HepG2 (cell line): ENCODE data around the gene SLC35F3. TPM values are rescaled to one million over a fixed set of nuclear protein-coding genes. Genes with fewer than 3 reads are reported as not detected.

Experiments
- ARNTL ChIP-seq: sonication (generic); formaldehyde crosslinking; IDR thresholded peaks from 2 replicates; pipeline ENCODE4 v1.4.0; 2020; ENCODE audit warnings: mild to moderate bottlenecking, missing genetic modification reagents
- ELF1 ChIP-seq: sonication (generic); formaldehyde crosslinking; IDR thresholded peaks from 2 replicates; pipeline ENCODE4 v1.4.0; 2020; ENCODE audit warnings: missing genetic modification reagents
- ELK4 ChIP-seq: sonication (generic); formaldehyde crosslinking; IDR thresholded peaks from 2 replicates; pipeline ENCODE4 v1.9.0; 2021; ENCODE audit warnings: missing genetic modification reagents, borderline replicate concordance
- IKZF5 ChIP-seq: IDR thresholded peaks from 2 replicates; pipeline ENCODE4 v1.6.1; 2018; ENCODE audit warnings: missing genetic modification reagents, mild to moderate bottlenecking, missing compliant biosample characterization
- NR0B2 ChIP-seq: sonication (generic); formaldehyde crosslinking; IDR thresholded peaks from 2 replicates; pipeline ENCODE4 v1.4.0; 2020; ENCODE audit warnings: mild to moderate bottlenecking, missing genetic modification reagents
- SMAD9 ChIP-seq: sonication (generic); formaldehyde crosslinking; IDR thresholded peaks from 2 replicates; pipeline ENCODE4 v1.5.1; 2020; ENCODE audit warnings: mild to moderate bottlenecking, missing genetic modification reagents
- STAT6 ChIP-seq: sonication (generic); formaldehyde crosslinking; IDR thresholded peaks from 2 replicates; pipeline ENCODE4 v1.4.0; 2020; ENCODE audit warnings: missing genetic modification reagents, mild to moderate bottlenecking, borderline replicate concordance
- TGIF2 ChIP-seq: IDR thresholded peaks from 2 replicates; pipeline ENCODE4 v1.6.1; 2016; ENCODE audit warnings: control low read depth, missing compliant biosample characterization
- ZBTB4 ChIP-seq: sonication (generic); formaldehyde crosslinking; IDR thresholded peaks from 2 replicates; pipeline ENCODE4 v1.4.0; 2020; ENCODE audit warnings: missing genetic modification reagents, mild to moderate bottlenecking, borderline replicate concordance
- ZFX ChIP-seq: sonication (generic); formaldehyde crosslinking; IDR thresholded peaks from 2 replicates; pipeline ENCODE4 v1.4.0; 2020; ENCODE audit warnings: mild to moderate bottlenecking, low read depth, missing genetic modification reagents, moderate library complexity
- ZFY ChIP-seq: sonication (generic); formaldehyde crosslinking; IDR thresholded peaks from 2 replicates; pipeline ENCODE4 v1.4.0; 2020; ENCODE audit warnings: missing genetic modification reagents
- ZNF382 ChIP-seq: sonication (generic); formaldehyde crosslinking; IDR thresholded peaks from 2 replicates; pipeline ENCODE4 v1.5.0; 2020; ENCODE audit warnings: missing genetic modification reagents, mild to moderate bottlenecking, borderline replicate concordance
- ZNF547 ChIP-seq: sonication (generic); formaldehyde crosslinking; IDR thresholded peaks from 2 replicates; pipeline ENCODE4 v1.5.1; 2020; ENCODE audit warnings: mild to moderate bottlenecking, missing genetic modification reagents
- polyA plus RNA-seq, 8 experiments: library from polyadenylated mRNA; depleted of rRNA in 3 of 8; stranded (reverse) in 7 of 8; unstranded in 1 of 8; fragments of >200 nt; fragmentation: Illumina TruSeq in 4 of 8; extraction: Trizol in 4 of 8; gene quantifications; 2 replicates each; pipeline versions ENCODE4 v1.2.1 to v1.2.3, GENCODE V29; 2011 to 2016; ENCODE audit warnings: low read depth in 4 of 8, missing spikeins in 1 of 8, mixed read lengths in 1 of 8; ENCODE audit not compliant: insufficient read depth in 1 of 8
- total RNA-seq, 5 experiments: library from RNA; depleted of rRNA; stranded (reverse); fragments of >200 nt; fragmentation: Illumina TruSeq; extraction: Trizol; gene quantifications; 2 replicates each; pipeline ENCODE4 v1.2.3, GENCODE V29; 2016; ENCODE audit warnings: low read depth in 1 of 5
- TF ChIP-seq, protein P1 (sequence below): sonication (generic); formaldehyde crosslinking; IDR thresholded peaks from 2 replicates; pipeline ENCODE4 v1.8.0; 2023; ENCODE audit warnings: mild to moderate bottlenecking, missing genetic modification reagents
- TF ChIP-seq, protein P2 (sequence below): IDR thresholded peaks from 2 replicates; pipeline ENCODE4 v1.6.1; 2016; ENCODE audit warnings: missing biosample characterization, missing genetic modification reagents, low read depth

The SLC35F3 gene
- total and polyA plus RNA-seq, 2 of the 13 experiments (the other 11 are each of a cell fraction or from before 2014, with no cell fraction given), result not detected

GRCh38 chr1:234373064-234373958 lies 468.8 kb downstream of the SLC35F3 start, which contains the start of gene COA6 (continued):
- TF ChIP-seq ZFX (CRISPR knock-in tag), result peak; percentile 81
- TF ChIP-seq IKZF5 (CRISPR knock-in tag), result peak; percentile 90
- TF ChIP-seq TGIF2 (CRISPR knock-in tag), result 0 out of 2 replicates have a peak, but pooled peaks have one; percentile 13
- TF ChIP-seq, protein P1, sequence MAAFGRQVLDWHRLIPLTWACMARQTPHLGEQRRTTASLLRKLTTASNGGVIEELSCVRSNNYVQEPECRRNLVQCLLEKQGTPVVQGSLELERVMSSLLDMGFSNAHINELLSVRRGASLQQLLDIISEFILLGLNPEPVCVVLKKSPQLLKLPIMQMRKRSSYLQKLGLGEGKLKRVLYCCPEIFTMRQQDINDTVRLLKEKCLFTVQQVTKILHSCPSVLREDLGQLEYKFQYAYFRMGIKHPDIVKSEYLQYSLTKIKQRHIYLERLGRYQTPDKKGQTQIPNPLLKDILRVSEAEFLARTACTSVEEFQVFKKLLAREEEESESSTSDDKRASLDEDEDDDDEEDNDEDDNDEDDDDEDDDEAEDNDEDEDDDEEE (CRISPR knock-in tag), result peak; percentile 99
- TF ChIP-seq SMAD9 (CRISPR knock-in tag), result 0 out of 2 replicates have a peak, but pooled peaks have one; percentile 47
- peak; percentile 67 for TF ChIP-seq ZFY (CRISPR knock-in tag)
- peak; percentile 93 for TF ChIP-seq ZNF547 (CRISPR knock-in tag)
- peak; percentile 83 for TF ChIP-seq STAT6 (CRISPR knock-in tag)
- no peak for TF ChIP-seq ZNF382 (CRISPR knock-in tag)
- peak; percentile 82 for TF ChIP-seq ARNTL (CRISPR knock-in tag)
- TF ChIP-seq ZBTB4 (CRISPR knock-in tag), result 0 out of 2 replicates have a peak, but pooled peaks have one; percentile 48
- TF ChIP-seq ELF1 (CRISPR knock-in tag), result peak; percentile 88
- no peak; the same call in 1 of the 2 replicates for TF ChIP-seq NR0B2 (CRISPR knock-in tag)
- no peak for TF ChIP-seq ELK4 (CRISPR knock-in tag)
- TF ChIP-seq, protein P2, sequence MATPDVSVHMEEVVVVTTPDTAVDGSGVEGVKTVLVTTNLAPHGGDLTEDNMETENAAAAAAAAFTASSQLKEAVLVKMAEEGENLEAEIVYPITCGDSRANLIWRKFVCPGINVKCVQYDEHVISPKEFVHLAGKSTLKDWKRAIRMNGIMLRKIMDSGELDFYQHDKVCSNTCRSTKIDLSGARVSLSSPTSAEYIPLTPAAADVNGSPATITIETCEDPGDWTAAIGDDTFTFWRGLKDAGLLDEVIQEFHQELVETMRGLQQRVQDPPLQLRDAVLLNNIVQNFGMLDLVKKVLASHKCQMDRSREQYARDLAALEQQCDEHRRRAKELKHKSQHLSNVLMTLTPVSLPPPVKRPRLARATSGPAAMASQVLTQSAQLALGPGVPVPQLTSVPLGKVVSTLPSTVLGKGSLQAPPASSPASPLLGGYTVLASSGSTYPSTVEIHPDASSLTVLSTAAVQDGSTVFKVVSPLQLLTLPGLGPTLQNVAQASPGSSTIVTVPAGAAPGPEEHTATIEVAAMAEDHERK (CRISPR knock-in tag), result peak; percentile 25; the same call in 1 of the 2 replicates
